ENCODE results near the gene SH3GL1. TPM values are rescaled to one million over a fixed set of nuclear protein-coding genes. Genes with fewer than 3 reads are reported as not detected.

The SH3GL1 gene
- total and polyA plus RNA-seq, 2 experiments from 2014 or later, result 73.1 to 89.5 TPM

DNA sequence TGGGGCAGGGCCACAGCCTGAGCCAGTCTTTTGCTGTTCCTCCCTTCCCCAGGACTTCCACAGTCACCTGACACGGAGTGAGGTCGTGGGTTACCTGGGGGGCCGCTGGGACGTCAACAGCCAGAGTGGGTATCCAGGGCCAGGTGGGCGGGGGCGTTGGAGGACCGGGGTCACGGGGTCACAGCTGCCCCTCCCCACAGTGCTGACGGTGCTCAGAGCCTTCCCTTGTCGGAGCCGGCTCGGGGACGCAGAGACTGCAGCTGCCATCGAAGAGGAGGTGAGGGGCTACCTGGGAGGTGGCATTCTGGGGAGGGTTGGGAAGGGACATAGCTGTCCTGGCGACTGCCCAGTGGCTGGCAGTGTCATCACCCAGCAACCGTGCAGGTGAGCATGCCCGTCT is 45.5 kb downstream of the SH3GL1 start (continued):
- TF ChIP-seq, protein P1, sequence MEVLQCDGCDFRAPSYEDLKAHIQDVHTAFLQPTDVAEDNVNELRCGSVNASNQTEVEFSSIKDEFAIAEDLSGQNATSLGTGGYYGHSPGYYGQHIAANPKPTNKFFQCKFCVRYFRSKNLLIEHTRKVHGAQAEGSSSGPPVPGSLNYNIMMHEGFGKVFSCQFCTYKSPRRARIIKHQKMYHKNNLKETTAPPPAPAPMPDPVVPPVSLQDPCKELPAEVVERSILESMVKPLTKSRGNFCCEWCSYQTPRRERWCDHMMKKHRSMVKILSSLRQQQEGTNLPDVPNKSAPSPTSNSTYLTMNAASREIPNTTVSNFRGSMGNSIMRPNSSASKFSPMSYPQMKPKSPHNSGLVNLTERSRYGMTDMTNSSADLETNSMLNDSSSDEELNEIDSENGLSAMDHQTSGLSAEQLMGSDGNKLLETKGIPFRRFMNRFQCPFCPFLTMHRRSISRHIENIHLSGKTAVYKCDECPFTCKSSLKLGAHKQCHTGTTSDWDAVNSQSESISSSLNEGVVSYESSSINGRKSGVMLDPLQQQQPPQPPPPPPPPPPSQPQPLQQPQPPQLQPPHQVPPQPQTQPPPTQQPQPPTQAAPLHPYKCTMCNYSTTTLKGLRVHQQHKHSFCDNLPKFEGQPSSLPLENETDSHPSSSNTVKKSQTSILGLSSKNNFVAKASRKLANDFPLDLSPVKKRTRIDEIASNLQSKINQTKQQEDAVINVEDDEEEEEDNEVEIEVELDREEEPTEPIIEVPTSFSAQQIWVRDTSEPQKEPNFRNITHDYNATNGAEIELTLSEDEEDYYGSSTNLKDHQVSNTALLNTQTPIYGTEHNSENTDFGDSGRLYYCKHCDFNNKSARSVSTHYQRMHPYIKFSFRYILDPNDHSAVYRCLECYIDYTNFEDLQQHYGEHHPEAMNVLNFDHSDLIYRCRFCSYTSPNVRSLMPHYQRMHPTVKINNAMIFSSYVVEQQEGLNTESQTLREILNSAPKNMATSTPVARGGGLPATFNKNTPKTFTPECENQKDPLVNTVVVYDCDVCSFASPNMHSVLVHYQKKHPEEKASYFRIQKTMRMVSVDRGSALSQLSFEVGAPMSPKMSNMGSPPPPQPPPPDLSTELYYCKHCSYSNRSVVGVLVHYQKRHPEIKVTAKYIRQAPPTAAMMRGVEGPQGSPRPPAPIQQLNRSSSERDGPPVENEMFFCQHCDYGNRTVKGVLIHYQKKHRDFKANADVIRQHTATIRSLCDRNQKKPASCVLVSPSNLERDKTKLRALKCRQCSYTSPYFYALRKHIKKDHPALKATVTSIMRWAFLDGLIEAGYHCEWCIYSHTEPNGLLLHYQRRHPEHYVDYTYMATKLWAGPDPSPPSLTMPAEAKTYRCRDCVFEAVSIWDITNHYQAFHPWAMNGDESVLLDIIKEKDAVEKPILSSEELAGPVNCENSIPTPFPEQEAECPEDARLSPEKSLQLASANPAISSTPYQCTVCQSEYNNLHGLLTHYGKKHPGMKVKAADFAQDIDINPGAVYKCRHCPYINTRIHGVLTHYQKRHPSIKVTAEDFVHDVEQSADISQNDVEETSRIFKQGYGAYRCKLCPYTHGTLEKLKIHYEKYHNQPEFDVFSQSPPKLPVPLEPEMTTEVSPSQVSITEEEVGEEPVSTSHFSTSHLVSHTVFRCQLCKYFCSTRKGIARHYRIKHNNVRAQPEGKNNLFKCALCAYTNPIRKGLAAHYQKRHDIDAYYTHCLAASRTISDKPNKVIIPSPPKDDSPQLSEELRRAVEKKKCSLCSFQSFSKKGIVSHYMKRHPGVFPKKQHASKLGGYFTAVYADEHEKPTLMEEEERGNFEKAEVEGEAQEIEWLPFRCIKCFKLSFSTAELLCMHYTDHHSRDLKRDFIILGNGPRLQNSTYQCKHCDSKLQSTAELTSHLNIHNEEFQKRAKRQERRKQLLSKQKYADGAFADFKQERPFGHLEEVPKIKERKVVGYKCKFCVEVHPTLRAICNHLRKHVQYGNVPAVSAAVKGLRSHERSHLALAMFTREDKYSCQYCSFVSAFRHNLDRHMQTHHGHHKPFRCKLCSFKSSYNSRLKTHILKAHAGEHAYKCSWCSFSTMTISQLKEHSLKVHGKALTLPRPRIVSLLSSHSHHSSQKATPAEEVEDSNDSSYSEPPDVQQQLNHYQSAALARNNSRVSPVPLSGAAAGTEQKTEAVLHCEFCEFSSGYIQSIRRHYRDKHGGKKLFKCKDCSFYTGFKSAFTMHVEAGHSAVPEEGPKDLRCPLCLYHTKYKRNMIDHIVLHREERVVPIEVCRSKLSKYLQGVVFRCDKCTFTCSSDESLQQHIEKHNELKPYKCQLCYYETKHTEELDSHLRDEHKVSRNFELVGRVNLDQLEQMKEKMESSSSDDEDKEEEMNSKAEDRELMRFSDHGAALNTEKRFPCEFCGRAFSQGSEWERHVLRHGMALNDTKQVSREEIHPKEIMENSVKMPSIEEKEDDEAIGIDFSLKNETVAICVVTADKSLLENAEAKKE (CRISPR knock-in tag; IDR thresholded peaks at IDR 0.05), result no peak
- no peak for TF ChIP-seq ZNF114 (CRISPR knock-in tag; IDR thresholded peaks at IDR 0.05)
- no peak for TF ChIP-seq NANOG (IDR thresholded peaks at IDR 0.05; ENCODE audit: borderline replicate concordance)
- no peak for TF ChIP-seq EZH2 (IDR thresholded peaks at IDR 0.05; ENCODE audit: low read depth, unreplicated experiment)

DNA sequence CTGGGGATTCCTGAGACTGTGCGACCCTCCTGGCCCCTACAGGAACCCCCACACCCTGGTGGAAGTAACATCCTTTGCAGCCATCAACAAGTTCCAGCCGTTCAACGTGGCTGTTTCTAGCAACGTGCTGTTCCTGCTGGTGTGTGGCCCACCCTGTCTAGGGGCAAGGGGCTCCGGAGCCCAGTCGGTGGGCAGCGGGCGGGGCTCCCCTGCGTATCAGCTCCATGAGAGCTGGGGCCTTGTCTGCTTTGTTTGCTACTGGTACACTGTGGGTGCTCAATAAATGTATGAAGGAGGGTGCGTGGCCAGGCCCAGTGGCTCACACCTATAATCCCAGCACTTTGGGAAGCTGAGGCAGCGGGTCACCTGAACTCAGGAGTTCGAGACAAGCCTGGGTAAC is 46.1 kb downstream of the SH3GL1 start:
- Histone ChIP-seq H3F3A (replicated peaks; ENCODE audit: low read depth) (0 out of 2 replicates have a peak, but pooled peaks cover 10% of the 10 kb centered on the region), H3K4me1 (ENCODE audit: insufficient read depth) (no peaks in the 10 kb centered on the region), H3K27me3 (ENCODE audit: insufficient read depth) (no peaks in the 10 kb centered on the region), H3K9me2 (ENCODE audit: insufficient read depth) (no peaks in the 10 kb centered on the region), H3K4me2 (no peak overlapping the region), H3K27ac (ENCODE audit: low read depth) (no peak overlapping the region), H3K4me3 (no peak overlapping the region), H3K36me3 (ENCODE audit: insufficient read depth) (no peaks in the 10 kb centered on the region; the same call in 1 of the 2 replicates), H4K20me1 (replicated peaks; ENCODE audit: insufficient read depth) (peaks cover 10% of the 10 kb centered on the region), H3K79me2 (replicated peaks; ENCODE audit: insufficient read depth) (no peaks in the 10 kb centered on the region), H2AFZ (no peak overlapping the region)
- H3K4me1 Mint-ChIP-seq, result 0 out of 3 replicates have a peak, but pooled peaks cover 2% of the 10 kb centered on the region
- ATAC-seq (no peak), DNase-seq (ENCODE audit: low spot score) (no peak)
- H3K27me3 Mint-ChIP-seq (ENCODE audit: insufficient read depth, low read depth, poor library complexity), result peaks cover 5% of the 10 kb centered on the region
- H3K4me3 Mint-ChIP-seq, result no peak overlapping the region
- peaks cover 16% of the 10 kb centered on the region; the same call in 2 of the 3 replicates for H3K36me3 Mint-ChIP-seq (ENCODE audit: low read depth)
- no peaks in the 10 kb centered on the region for H3K9me3 Mint-ChIP-seq
- no peak overlapping the region for H3K27ac Mint-ChIP-seq
- TF ChIP-seq, protein P1 (CRISPR knock-in tag; IDR thresholded peaks at IDR 0.05), result no peak
- TF ChIP-seq, protein P2, sequence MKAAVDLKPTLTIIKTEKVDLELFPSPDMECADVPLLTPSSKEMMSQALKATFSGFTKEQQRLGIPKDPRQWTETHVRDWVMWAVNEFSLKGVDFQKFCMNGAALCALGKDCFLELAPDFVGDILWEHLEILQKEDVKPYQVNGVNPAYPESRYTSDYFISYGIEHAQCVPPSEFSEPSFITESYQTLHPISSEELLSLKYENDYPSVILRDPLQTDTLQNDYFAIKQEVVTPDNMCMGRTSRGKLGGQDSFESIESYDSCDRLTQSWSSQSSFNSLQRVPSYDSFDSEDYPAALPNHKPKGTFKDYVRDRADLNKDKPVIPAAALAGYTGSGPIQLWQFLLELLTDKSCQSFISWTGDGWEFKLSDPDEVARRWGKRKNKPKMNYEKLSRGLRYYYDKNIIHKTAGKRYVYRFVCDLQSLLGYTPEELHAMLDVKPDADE (IDR thresholded peaks at IDR 0.05), result no peak
- TF ChIP-seq EZH2phosphoT487 (IDR thresholded peaks at IDR 0.05; ENCODE audit: unreplicated experiment) (no peak), ZNF114 (CRISPR knock-in tag; IDR thresholded peaks at IDR 0.05) (no peak), STAT1 (IDR thresholded peaks at IDR 0.05; ENCODE audit: unreplicated experiment) (no peak)
